Thymus (tissue), 11 donors: ENCODE results near the gene TSGA10IP. TPM values are rescaled to one million over a fixed set of nuclear protein-coding genes. Genes with fewer than 3 reads are reported as not detected.

Experiments
- DNase-seq, 9 donors: peaks; one replicate each; pipeline ENCODE4 v3.0.0-alpha.2; 2013; ENCODE audit warnings: low spot score in 9 of 9, low read depth in 6 of 9, missing footprints in 1 of 9
- H3K27ac ChIP-seq, 2 donors: one replicate each; pipeline ENCODE4 v1.5.1; 2013; ENCODE audit warnings: control low read depth in 1 of 2, low read depth in 1 of 2, low read length in 1 of 2, mild to moderate bottlenecking in 1 of 2, moderate library complexity in 1 of 2
- H3K27me3 ChIP-seq, 2 donors: one replicate each; pipeline ENCODE4 v1.5.1; 2013; ENCODE audit warnings: low read length in 1 of 2; ENCODE audit not compliant: control insufficient read depth in 2 of 2, insufficient read depth in 1 of 2
- H3K36me3 ChIP-seq, 2 donors: one replicate each; pipeline ENCODE4 v1.5.1; 2013; ENCODE audit warnings: low read length in 1 of 2, mild to moderate bottlenecking in 1 of 2, moderate library complexity in 1 of 2; ENCODE audit not compliant: control insufficient read depth in 2 of 2, insufficient read depth in 2 of 2
- H3K4me1 ChIP-seq, 2 donors: one replicate each; pipeline ENCODE4 v1.5.1; 2013; ENCODE audit warnings: low read length in 2 of 2; ENCODE audit not compliant: control insufficient read depth in 2 of 2, insufficient read depth in 2 of 2
- H3K4me3 ChIP-seq, 2 donors: one replicate each; pipeline ENCODE4 v1.5.1; 2013; ENCODE audit warnings: low read length in 2 of 2, control low read depth in 1 of 2, mild to moderate bottlenecking in 1 of 2
- H3K9me3 ChIP-seq, 2 donors: one replicate each; pipeline ENCODE4 v1.5.1; 2013; ENCODE audit warnings: low read length in 1 of 2, mild to moderate bottlenecking in 1 of 2; ENCODE audit not compliant: control insufficient read depth in 2 of 2, insufficient read depth in 1 of 2
- WGBS: extraction: QIAGEN DNeasy Blood & Tissue Kit; methylation state at CpG from one replicate; pipeline ENCODE4 v1.1.7; 2013; 5-methylcytosine and 5-hydroxymethylcytosine counted together
- polyA plus RNA-seq: library from polyadenylated mRNA; stranded (reverse); fragments of 200-250 nt; gene quantifications from one replicate; pipeline ENCODE4 v1.2.3, GENCODE V29; 2013
- total RNA-seq: library from RNA; stranded (reverse); fragments of 120-200 nt; gene quantifications from one replicate; pipeline ENCODE4 v1.2.4, GENCODE V29; 2013
- donor health status: healthy.

TSGA10IP gene
- total and polyA plus RNA-seq, 2 donors = 0.05 to 0.09 TPM

- Histone ChIP-seq H3K4me1 (peaks cover 2 to 3% of the 10 kb centered on the region in 2 donors), H3K36me3 (peaks cover 0 to 3% of the 10 kb centered on the region in 2 donors), H3K4me3 (no peak overlapping the region), H3K9me3 (no peaks in the 10 kb centered on the region), H3K27ac (peak overlapping the region; percentile 3 to 21), H3K27me3 (no peaks in the 10 kb centered on the region)
- peak; percentile 82 to 99 (median 98) for DNase-seq
- 22% methylated on average over 10 of the region's 10 CpGs for WGBS
Measured at GRCh38 chr11:65988791-65989592, 43.7 kb downstream of the TSGA10IP start.

GRCh38 chr11:65992056-65992455 lies 46.8 kb downstream of the TSGA10IP start:
- peaks cover 10 to 11% of the 10 kb centered on the region in 2 donors for H3K36me3 ChIP-seq
- H3K27me3 ChIP-seq = no peaks in the 10 kb centered on the region
- no peak overlapping the region for H3K27ac ChIP-seq
- peaks cover 2 to 3% of the 10 kb centered on the region in 2 donors for H3K4me1 ChIP-seq
- 97% methylated on average over 5 of the region's 5 CpGs for whole genome bisulfite sequencing
- DNase-seq = no peak
- no peaks in the 10 kb centered on the region for H3K9me3 ChIP-seq
- no peak overlapping the region for H3K4me3 ChIP-seq

GRCh38 chr11:65997286-65997685 lies 52.0 kb downstream of the TSGA10IP start:
- Histone ChIP-seq H3K4me3 (no peak overlapping the region), H3K36me3 (peaks cover 39 to 43% of the 10 kb centered on the region in 2 donors), H3K9me3 (peaks cover 0 to 7% of the 10 kb centered on the region in 2 donors), H3K4me1 (peaks cover 0 to 13% of the 10 kb centered on the region in 2 donors), H3K27me3 (no peaks in the 10 kb centered on the region), H3K27ac (no peak overlapping the region)
- 96% methylated on average over 2 of the region's 2 CpGs for WGBS
- DNase-seq = no peak

- Histone ChIP-seq H3K36me3 (peaks cover 51 to 53% of the 10 kb centered on the region in 2 donors), H3K4me3 (peak within 1 kb of the TSS; percentile 75 to 86), H3K9me3 (peaks cover 0 to 7% of the 10 kb centered on the region in 2 donors), H3K27ac (peak within 1 kb of the TSS; percentile 94 to 98), H3K4me1 (peaks cover 5 to 33% of the 10 kb centered on the region in 2 donors), H3K27me3 (no peaks in the 10 kb centered on the region)
- DNase-seq = peak; percentile 92 to 98 (median 95)
- under 1% methylated on average over 55 of the region's 55 CpGs for WGBS
Measured at GRCh38 chr11:66001942-66002647, 56.8 kb downstream of the TSGA10IP start, which contains the start of the genes BANF1 and EIF1AD. Gene BANF1 (plus strand): TSS chr11:66002503. CDS start chr11:66003251, 748 bp downstream. Gene EIF1AD (minus strand): TSS chr11:66002157. CDS start chr11:66000389, 1,768 bp downstream.

GRCh38 chr11:66002648-66003225 lies 57.5 kb downstream of the TSGA10IP start:
- Histone ChIP-seq H3K27ac (peak overlapping the region; percentile 94 to 98), H3K27me3 (no peaks in the 10 kb centered on the region), H3K4me1 (peaks cover 5 to 39% of the 10 kb centered on the region in 2 donors), H3K36me3 (peaks cover 45 to 46% of the 10 kb centered on the region in 2 donors), H3K9me3 (peaks cover 0 to 7% of the 10 kb centered on the region in 2 donors), H3K4me3 (peak overlapping the region; percentile 75 to 86)
- under 1% methylated on average over 40 of the region's 40 CpGs for WGBS
- peak in 1 of 9 donors; percentile 18 for DNase-seq

- 86% methylated on average over 6 of the region's 6 CpGs for WGBS
- Histone ChIP-seq H3K9me3 (peaks cover 0 to 7% of the 10 kb centered on the region in 2 donors), H3K27me3 (no peaks in the 10 kb centered on the region), H3K27ac (no peak overlapping the region), H3K4me1 (peaks cover 5 to 42% of the 10 kb centered on the region in 2 donors), H3K36me3 (peaks cover 39 to 44% of the 10 kb centered on the region in 2 donors), H3K4me3 (peak overlapping the region; percentile 75 to 86)
- DNase-seq = no peak
Measured at GRCh38 chr11:66003291-66003690, 58.0 kb downstream of the TSGA10IP start.

GRCh38 chr11:66004186-66004585 lies 58.9 kb downstream of the TSGA10IP start:
- H3K27me3 ChIP-seq = peaks cover 0 to 4% of the 10 kb centered on the region in 2 donors
- no peak for DNase-seq
- H3K9me3 ChIP-seq = peaks cover 0 to 7% of the 10 kb centered on the region in 2 donors
- H3K36me3 ChIP-seq = peaks cover 30 to 35% of the 10 kb centered on the region in 2 donors
- no peak overlapping the region for H3K4me3 ChIP-seq
- H3K27ac ChIP-seq = no peak overlapping the region
- H3K4me1 ChIP-seq = peaks cover 5 to 47% of the 10 kb centered on the region in 2 donors
- 93% methylated on average over 4 of the region's 4 CpGs for WGBS

GRCh38 chr11:66006134-66006890 lies 61.0 kb downstream of the TSGA10IP start:
- Histone ChIP-seq H3K4me1 (peaks cover 5 to 34% of the 10 kb centered on the region in 2 donors), H3K27me3 (peaks cover 1 to 22% of the 10 kb centered on the region in 2 donors), H3K4me3 (no peak overlapping the region), H3K27ac (no peak overlapping the region), H3K36me3 (peaks cover 19 to 22% of the 10 kb centered on the region in 2 donors), H3K9me3 (peaks cover 0 to 7% of the 10 kb centered on the region in 2 donors)
- no peak for DNase-seq
- WGBS = 97% methylated on average over 13 of the region's 13 CpGs
